MM.1S (cell line): ENCODE measurements around the gene CCND2.

Experiments used
- DNase-seq: peaks from one replicate; pipeline ENCODE4 v3.0.0-alpha.2; 2015
- H2AFZ ChIP-seq: fragments of 300-600 bp; sonication (generic); 2 replicates; pipeline ENCODE4 v1.6.0; 2016; ENCODE audit warnings: antibody characterized with exemption, low read length
- H3F3A ChIP-seq: fragments of 300-600 bp; sonication (generic); 2 replicates; pipeline ENCODE4 v1.6.1; 2016; ENCODE audit warnings: mild to moderate bottlenecking, antibody characterized with exemption, low read length, moderate library complexity, mixed read lengths; ENCODE audit not compliant: insufficient read depth
- H3K27ac ChIP-seq: fragments of 300-600 bp; sonication (generic); 2 replicates; pipeline ENCODE4 v1.5.1; 2016; ENCODE audit warnings: mild to moderate bottlenecking, low read length
- H3K27me3 ChIP-seq: fragments of 300-600 bp; sonication (generic); replicated peaks from 2 replicates; pipeline ENCODE4 v1.6.0; 2016; ENCODE audit warnings: low read length; ENCODE audit not compliant: insufficient read depth
- H3K36me3 ChIP-seq: fragments of 300-600 bp; sonication (generic); replicated peaks from 2 replicates; pipeline ENCODE4 v1.6.1; 2016; ENCODE audit warnings: mild to moderate bottlenecking, low read length, mixed read lengths; ENCODE audit not compliant: insufficient read depth
- H3K4me1 ChIP-seq: fragments of 300-600 bp; sonication (generic); 2 replicates; pipeline ENCODE4 v1.6.1; 2016; ENCODE audit warnings: low read length, mixed read lengths
- H3K4me2 ChIP-seq: fragments of 300-600 bp; sonication (generic); 2 replicates; pipeline ENCODE4 v1.6.0; 2016; ENCODE audit warnings: low read depth, low read length
- H3K4me3 ChIP-seq: fragments of 300-600 bp; sonication (generic); 2 replicates; pipeline ENCODE4 v1.5.1; 2016; ENCODE audit warnings: low read length, mixed read lengths
- H3K79me2 ChIP-seq: fragments of 300-600 bp; sonication (generic); 2 replicates; pipeline ENCODE4 v1.6.1; 2016; ENCODE audit warnings: mixed run types, low read length, mixed read lengths
- H3K9ac ChIP-seq: fragments of 300-600 bp; sonication (generic); 2 replicates; pipeline ENCODE4 v1.6.1; 2016; ENCODE audit warnings: low read length, mixed read lengths
- H3K9me2 ChIP-seq: fragments of 300-600 bp; sonication (generic); replicated peaks from 2 replicates; pipeline ENCODE4 v1.6.1; 2016; ENCODE audit warnings: mild to moderate bottlenecking, low read length, mixed read lengths; ENCODE audit not compliant: insufficient read depth
- H3K9me3 ChIP-seq: fragments of 300-600 bp; sonication (generic); replicated peaks from 2 replicates; pipeline ENCODE4 v1.6.1; 2016; ENCODE audit warnings: mild to moderate bottlenecking, low read length, mixed read lengths; ENCODE audit not compliant: insufficient read depth
- H4K20me1 ChIP-seq: fragments of 300-600 bp; sonication (generic); 2 replicates; pipeline ENCODE4 v1.6.1; 2016; ENCODE audit warnings: mild to moderate bottlenecking, low read length, moderate library complexity, mixed read lengths; ENCODE audit not compliant: insufficient read depth
- CTCF ChIP-seq: fragments of 300-600 bp; sonication (generic); IDR thresholded peaks from 2 replicates; pipeline ENCODE4 v1.5.1; 2016; ENCODE audit warnings: antibody characterized with exemption, low read length, mixed read lengths
- EZH2 ChIP-seq: fragments of 300-600 bp; sonication (generic); optimal IDR thresholded peaks from 2 replicates; pipeline ENCODE3; 2017; ENCODE audit warnings: low read depth, mild to moderate bottlenecking, antibody characterized with exemption, low read length, mixed read lengths
- EZH2phosphoT487 ChIP-seq: fragments of 300-600 bp; sonication (generic); IDR thresholded peaks from 2 replicates; pipeline ENCODE4 v1.6.1; 2018; ENCODE audit warnings: antibody characterized with exemption, low read length

The CCND2 gene

GRCh38 chr12:4286771-4287317, 13.3 kb downstream of the CCND2 start:
- Histone ChIP-seq H3K4me1 (no peaks in the 10 kb centered on the region; the same call in 1 of the 2 replicates), H3K27ac (no peak overlapping the region), H3K9me3 (no peaks in the 10 kb centered on the region), H3K36me3 (peaks cover 26% of the 10 kb centered on the region), H3K9me2 (no peaks in the 10 kb centered on the region), H3K27me3 (no peaks in the 10 kb centered on the region), H3K79me2 (peaks cover 100% of the 10 kb centered on the region), H2AFZ (no peak overlapping the region), H3K4me2 (no peak overlapping the region), H3K9ac (no peak overlapping the region), H3K4me3 (no peak overlapping the region), H4K20me1 (peaks cover 95% of the 10 kb centered on the region), H3F3A (peaks cover 93% of the 10 kb centered on the region)
- TF ChIP-seq CTCF: no peak
- no peak for DNase-seq

- H3F3A ChIP-seq: peaks cover 93% of the 10 kb centered on the region
- DNase-seq: no peak
- H3K79me2 ChIP-seq: peaks cover 100% of the 10 kb centered on the region
- H3K9me2 ChIP-seq: no peaks in the 10 kb centered on the region
- no peak for TF ChIP-seq EZH2phosphoT487
- no peak for TF ChIP-seq EZH2
- no peak for TF ChIP-seq CTCF
- H3K4me3 ChIP-seq: no peak overlapping the region
- no peaks in the 10 kb centered on the region for H3K9me3 ChIP-seq
- peaks cover 96% of the 10 kb centered on the region for H4K20me1 ChIP-seq
- H3K4me2 ChIP-seq: no peak overlapping the region
- H3K9ac ChIP-seq: no peak overlapping the region
- peaks cover 31% of the 10 kb centered on the region for H3K36me3 ChIP-seq
- H3K27me3 ChIP-seq: no peaks in the 10 kb centered on the region
- H3K4me1 ChIP-seq: no peaks in the 10 kb centered on the region; the same call in 1 of the 2 replicates
- no peak overlapping the region for H2AFZ ChIP-seq
- no peak overlapping the region for H3K27ac ChIP-seq
These were observed 14.0 kb downstream of the CCND2 start for GRCh38 chr12:4287325-4288211.

- Histone ChIP-seq H3K4me3 (no peak overlapping the region), H2AFZ (no peak overlapping the region), H3K4me1 (no peaks in the 10 kb centered on the region; the same call in 1 of the 2 replicates), H3K4me2 (no peak overlapping the region), H3K9ac (no peak overlapping the region), H3K79me2 (peaks cover 100% of the 10 kb centered on the region), H4K20me1 (peaks cover 96% of the 10 kb centered on the region), H3K9me3 (no peaks in the 10 kb centered on the region), H3K27me3 (no peaks in the 10 kb centered on the region), H3K27ac (no peak overlapping the region), H3K9me2 (no peaks in the 10 kb centered on the region), H3F3A (peaks cover 93% of the 10 kb centered on the region), H3K36me3 (peaks cover 41% of the 10 kb centered on the region)
- DNase-seq: no peak
- TF ChIP-seq EZH2phosphoT487 (no peak), CTCF (no peak), EZH2 (no peak)
These were observed 15.0 kb downstream of the CCND2 start for GRCh38 chr12:4288296-4289131.
